ENCODE data around the gene NDFIP2.
A peak's percentile ranks its signal among the peaks of the same experiment; 100 is the strongest.

NDFIP2 gene

GRCh38 chr13:79541426-79542049 lies 60.6 kb downstream of the NDFIP2 start (continued):
- TF ChIP-seq CREB5 (CRISPR knock-in tag; IDR thresholded peaks at IDR 0.05; ENCODE audit: low read depth) (no peak), RARB (CRISPR knock-in tag; IDR thresholded peaks at IDR 0.05) (no peak), ISL1 (CRISPR knock-in tag; IDR thresholded peaks at IDR 0.05) (no peak), OSR1 (CRISPR knock-in tag; IDR thresholded peaks at IDR 0.05) (no peak), ZNF565 (CRISPR knock-in tag; conservative IDR thresholded peaks at IDR 0.05; ENCODE audit: low read depth) (no peak), ZC3H10 (CRISPR knock-in tag; IDR thresholded peaks at IDR 0.05) (no peak), GLIS3 (CRISPR knock-in tag; IDR thresholded peaks at IDR 0.05) (no peak), ZNF8 (CRISPR knock-in tag; IDR thresholded peaks at IDR 0.05) (no peak), ZFP3 (CRISPR knock-in tag; IDR thresholded peaks at IDR 0.05) (no peak), POU6F1 (CRISPR knock-in tag; IDR thresholded peaks at IDR 0.05; ENCODE audit: borderline replicate concordance, low read depth) (no peak)

- TF ChIP-seq TCF4 (CRISPR knock-in tag; IDR thresholded peaks at IDR 0.05; ENCODE audit: borderline replicate concordance): peak; percentile 44; the same call in 1 of the 2 replicates
- no peak for TF ChIP-seq ZNF70 (CRISPR knock-in tag; IDR thresholded peaks at IDR 0.05)
- peak; percentile 92 for TF ChIP-seq ISL1 (CRISPR knock-in tag; IDR thresholded peaks at IDR 0.05)
- no peak for TF ChIP-seq PATZ1 (CRISPR knock-in tag; IDR thresholded peaks at IDR 0.05; ENCODE audit: borderline replicate concordance)
- ATAC-seq: no peak
Observed at GRCh38 chr13:79543883-79544282, 62.9 kb downstream of the NDFIP2 start.

- TF ChIP-seq POU6F1 (CRISPR knock-in tag; IDR thresholded peaks at IDR 0.05; ENCODE audit: borderline replicate concordance, low read depth) (no peak), SNAI2 (CRISPR knock-in tag; IDR thresholded peaks at IDR 0.05) (no peak), GLIS3 (CRISPR knock-in tag; IDR thresholded peaks at IDR 0.05) (no peak), ZNF565 (CRISPR knock-in tag; conservative IDR thresholded peaks at IDR 0.05; ENCODE audit: low read depth) (no peak), ISL1 (CRISPR knock-in tag; IDR thresholded peaks at IDR 0.05) (no peak), CREB5 (CRISPR knock-in tag; IDR thresholded peaks at IDR 0.05; ENCODE audit: low read depth) (no peak), RARB (CRISPR knock-in tag; IDR thresholded peaks at IDR 0.05) (no peak), TOX (CRISPR knock-in tag; IDR thresholded peaks at IDR 0.05; ENCODE audit: borderline replicate concordance) (no peak), ZNF8 (CRISPR knock-in tag; IDR thresholded peaks at IDR 0.05) (no peak), OSR1 (CRISPR knock-in tag; IDR thresholded peaks at IDR 0.05) (no peak), ZC3H10 (CRISPR knock-in tag; IDR thresholded peaks at IDR 0.05) (no peak), ZFP30 (CRISPR knock-in tag; IDR thresholded peaks at IDR 0.05) (no peak), TSHZ2 (CRISPR knock-in tag; IDR thresholded peaks at IDR 0.05) (no peak), ESRRG (CRISPR knock-in tag; IDR thresholded peaks at IDR 0.05) (no peak), CSDC2 (CRISPR knock-in tag; IDR thresholded peaks at IDR 0.05) (no peak), ARNTL (CRISPR knock-in tag; IDR thresholded peaks at IDR 0.05; ENCODE audit: borderline replicate concordance, low read depth) (no peak), BACH2 (CRISPR knock-in tag; IDR thresholded peaks at IDR 0.05; ENCODE audit: borderline replicate concordance) (no peak), ZFP3 (CRISPR knock-in tag; IDR thresholded peaks at IDR 0.05) (no peak)
- ATAC-seq: no peak
Observed at GRCh38 chr13:79547211-79548195, 66.5 kb downstream of the NDFIP2 start.
